ENCODE measurements around the gene CDK5RAP1.

Gene CDK5RAP1

DNA sequence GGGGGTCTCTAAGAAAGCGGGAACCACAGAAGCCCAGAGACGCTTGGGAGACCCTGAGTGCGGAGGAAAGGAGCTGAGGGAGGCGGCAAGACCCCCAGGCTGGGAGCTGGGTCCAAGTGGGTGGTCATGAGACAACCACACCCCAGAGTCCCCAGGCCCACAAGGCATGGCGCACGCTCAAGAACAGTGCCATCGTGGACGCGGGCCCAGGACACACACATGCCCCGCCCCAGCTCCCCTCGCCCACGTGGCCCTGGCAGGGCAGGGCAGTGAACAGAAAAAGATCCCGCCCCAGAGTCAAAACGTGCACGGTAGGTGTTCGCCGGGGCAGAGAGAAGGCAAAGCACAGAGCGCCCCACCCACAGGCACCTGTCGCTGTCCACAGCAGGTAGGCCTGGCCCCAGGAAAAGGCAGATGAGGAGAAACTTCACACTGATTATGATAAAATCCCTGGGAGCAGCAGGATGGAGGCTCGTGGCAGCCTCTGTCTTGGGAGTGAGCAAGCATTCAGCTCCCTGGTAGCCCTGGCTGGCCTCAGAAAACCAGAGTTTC is 68.3 kb downstream of the CDK5RAP1 start:
- DNase-seq = no peak

- no peak for DNase-seq
Observed at GRCh38 chr20:33328157-33329137, 72.9 kb downstream of the CDK5RAP1 start.

DNA sequence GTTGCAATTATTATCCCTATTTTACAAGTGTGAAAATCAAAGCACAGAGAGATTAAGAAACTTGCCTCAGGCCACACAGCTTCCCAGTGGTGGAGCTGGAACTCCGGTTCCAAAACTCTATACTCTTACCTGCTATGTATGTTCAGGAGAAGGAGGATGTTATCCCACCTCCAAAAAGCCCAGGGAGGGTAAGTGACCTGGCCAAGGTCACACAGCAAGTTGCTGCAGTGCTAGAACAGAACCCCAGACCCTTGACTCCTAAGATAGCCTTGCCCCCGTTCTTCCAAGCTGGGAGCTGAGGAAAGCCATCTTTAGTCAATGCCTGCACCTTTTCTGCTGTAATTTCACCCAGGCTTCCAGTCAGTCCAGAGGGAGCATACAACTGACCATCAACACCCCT is 76.0 kb downstream of the CDK5RAP1 start:
- no peak for DNase-seq

DNA sequence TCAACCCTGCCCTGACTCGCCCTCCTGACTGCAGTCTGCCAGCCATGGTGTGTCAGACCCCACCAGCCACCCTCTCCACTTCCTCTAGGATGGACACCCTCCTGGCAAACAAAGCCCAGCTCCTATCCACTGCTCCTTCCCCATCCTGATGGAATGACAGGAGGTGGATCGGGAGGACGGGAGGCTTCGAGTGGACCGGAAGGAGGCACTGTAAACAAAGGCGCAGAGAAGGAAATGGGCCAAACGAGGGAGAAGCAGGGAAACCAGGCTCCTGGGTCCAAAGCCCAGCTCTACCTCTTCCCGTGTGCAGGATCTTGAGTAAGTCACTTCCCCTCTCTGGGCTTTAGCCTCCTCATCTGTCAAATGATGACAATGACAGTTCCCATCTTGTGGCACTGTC is 78.1 kb downstream of the CDK5RAP1 start:
- DNase-seq = no peak

DNA sequence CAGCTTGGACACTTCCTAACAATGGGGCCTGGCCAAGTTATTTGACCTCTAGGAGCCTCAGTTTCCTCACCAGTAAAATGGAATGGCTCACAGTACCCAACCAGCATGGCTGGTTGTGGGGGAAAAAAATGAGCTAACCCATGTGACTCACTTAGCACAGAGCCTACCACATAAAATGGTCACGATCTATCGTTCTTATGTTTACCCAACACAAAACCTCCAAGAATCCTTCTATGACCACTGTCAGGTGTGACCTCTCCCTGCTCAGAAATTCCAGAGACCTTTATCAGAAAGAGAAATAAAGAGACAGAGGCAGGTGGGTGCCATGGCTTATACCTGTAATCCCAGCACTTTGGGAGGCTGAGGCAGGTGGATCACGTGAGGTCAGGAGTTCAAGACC is 78.9 kb downstream of the CDK5RAP1 start:
- no peak for DNase-seq

GRCh38 chr20:33320006-33320405 is 81.3 kb downstream of the CDK5RAP1 start:
- DNase-seq = no peak

GRCh38 chr20:33318096-33318429 is 83.3 kb downstream of the CDK5RAP1 start:
- no peak for DNase-seq

GRCh38 chr20:33317424-33318095 is 83.8 kb downstream of the CDK5RAP1 start:
- DNase-seq = no peak

- no peak for DNase-seq
Observed at GRCh38 chr20:33316958-33317357, 84.4 kb downstream of the CDK5RAP1 start.

DNA sequence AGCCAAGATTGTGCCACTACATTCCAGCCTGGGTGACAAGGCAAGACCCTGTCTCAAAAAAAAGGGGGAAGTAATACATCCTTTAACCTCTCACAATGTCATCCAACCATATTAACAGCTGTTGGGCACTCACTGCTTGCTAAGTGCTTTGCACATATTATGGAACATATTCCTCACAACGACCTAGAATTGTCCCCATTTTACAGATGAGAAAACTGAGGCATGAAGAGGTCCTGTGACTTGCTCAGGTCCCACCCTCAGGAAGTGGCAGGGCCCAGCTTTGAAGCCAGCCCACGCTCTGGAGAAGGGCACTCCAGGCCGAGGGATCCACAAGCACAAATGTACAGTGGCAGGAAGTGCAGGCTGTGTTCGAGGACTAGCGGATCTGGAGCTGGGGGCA is 85.0 kb downstream of the CDK5RAP1 start:
- DNase-seq = no peak

- no peak for DNase-seq
Observed at GRCh38 chr20:33313686-33314314, 87.5 kb downstream of the CDK5RAP1 start.

GRCh38 chr20:33312583-33312982 is 88.7 kb downstream of the CDK5RAP1 start:
- DNase-seq = no peak

DNA sequence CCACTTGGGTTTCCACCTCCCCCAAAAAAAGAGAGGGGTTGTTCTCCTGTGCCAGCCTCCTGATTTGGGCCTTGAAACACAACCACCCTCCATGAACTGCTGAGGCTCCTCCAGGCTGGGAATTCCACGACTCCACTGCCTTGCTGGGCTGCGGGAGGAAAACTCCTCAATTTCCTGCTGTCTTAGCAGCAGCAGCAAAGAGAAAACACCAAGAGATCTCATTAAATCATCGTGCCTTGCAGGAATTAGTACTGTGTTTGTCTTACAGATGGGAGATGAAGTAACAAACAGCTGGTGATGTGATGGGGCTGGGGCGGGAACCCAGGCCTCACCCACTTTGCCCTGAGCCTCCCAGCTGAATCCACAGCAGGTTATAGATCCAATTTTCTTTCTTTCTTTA is 89.3 kb downstream of the CDK5RAP1 start:
- no peak for DNase-seq

DNA sequence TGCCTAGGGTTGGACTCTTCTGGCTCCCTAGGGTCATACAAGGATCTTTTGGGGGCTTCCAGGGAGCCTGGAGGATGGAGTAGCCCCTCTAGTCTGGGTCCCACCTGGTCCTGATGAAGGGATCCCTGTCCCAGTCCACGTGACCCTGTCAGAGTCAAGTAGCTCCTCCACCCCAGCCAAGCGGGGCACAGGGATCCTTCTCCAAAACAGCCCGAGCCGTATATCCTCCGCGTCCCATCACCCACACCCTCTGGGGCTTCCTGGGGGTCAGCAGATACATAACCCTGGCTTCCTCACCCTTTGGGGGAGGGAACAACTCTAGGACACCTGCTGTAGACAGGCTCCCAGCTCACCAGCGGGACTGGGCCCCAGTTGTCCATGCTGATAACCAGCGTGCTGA is 90.3 kb downstream of the CDK5RAP1 start:
- no peak for DNase-seq

GRCh38 chr20:33310327-33310899 is 90.9 kb downstream of the CDK5RAP1 start:
- DNase-seq = no peak

DNA sequence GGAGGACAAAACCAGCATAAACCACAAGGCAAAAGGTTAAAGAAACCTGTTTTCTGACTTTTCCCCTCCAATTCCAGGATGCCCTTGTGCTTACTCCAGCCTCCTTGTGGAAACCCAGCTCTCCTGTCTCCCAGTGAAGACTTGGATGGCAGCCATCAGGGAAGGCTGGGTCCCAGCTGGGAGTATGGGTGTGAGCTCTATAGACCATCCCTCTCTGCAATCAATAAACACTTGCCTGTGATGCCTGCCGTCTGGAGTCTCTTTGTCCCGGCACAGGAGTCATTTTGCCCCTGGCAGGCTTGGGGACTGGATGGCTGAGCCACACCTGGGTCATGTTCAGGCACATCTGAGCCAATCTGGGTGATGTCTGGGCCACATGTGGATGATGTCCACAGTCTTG is 91.7 kb downstream of the CDK5RAP1 start:
- no peak for DNase-seq
